ENCODE data around the gene SCARF2.
"Not testable (repeated sequence)": the region's sequence is repeated elsewhere in the genome, so short reads cannot be mapped to it uniquely, and the experiment has no call there.

Gene SCARF2

GRCh38 chr22:20413217-20414058, 24.2 kb downstream of the SCARF2 start:
- no peak overlapping the region for H3K9ac ChIP-seq (ENCODE audit: low read length)
- H3K27me3 ChIP-seq (ENCODE audit: control insufficient read depth in 1 of 2, insufficient read depth in 2 of 2, low read length in 2 of 2), result no peaks in the 10 kb centered on the region
- no peaks in the 10 kb centered on the region for H3K9me3 ChIP-seq (ENCODE audit: low read length)
- H3K4me1 ChIP-seq (ENCODE audit: insufficient read depth, low read length), result no peaks in the 10 kb centered on the region
- H3K36me3 ChIP-seq (ENCODE audit: insufficient read depth, low read length), result no peaks in the 10 kb centered on the region
- no peak overlapping the region for H3K27ac ChIP-seq (ENCODE audit: low read depth, low read length)
- no peak overlapping the region for H3K4me3 ChIP-seq (ENCODE audit: low read depth in 1 of 2, low read length in 2 of 2)

GRCh38 chr22:20412474-20413216, 25.0 kb downstream of the SCARF2 start:
- Histone ChIP-seq H3K27me3 (ENCODE audit: control insufficient read depth in 1 of 2, insufficient read depth in 2 of 2, low read length in 2 of 2) (no peaks in the 10 kb centered on the region), H3K4me1 (ENCODE audit: insufficient read depth, low read length) (no peaks in the 10 kb centered on the region), H3K9ac (ENCODE audit: low read length) (no peak overlapping the region), H3K4me3 (ENCODE audit: low read depth in 1 of 2, low read length in 2 of 2) (no peak overlapping the region), H3K36me3 (ENCODE audit: insufficient read depth, low read length) (no peaks in the 10 kb centered on the region), H3K27ac (ENCODE audit: low read depth, low read length) (no peak overlapping the region), H3K9me3 (ENCODE audit: low read length) (no peaks in the 10 kb centered on the region)

GRCh38 chr22:20409385-20409784, 28.2 kb downstream of the SCARF2 start:
- not testable (repeated sequence) for H3K9ac ChIP-seq (ENCODE audit: low read length); H3K27me3 ChIP-seq (ENCODE audit: control insufficient read depth in 1 of 2, insufficient read depth in 2 of 2, low read length in 2 of 2); H3K4me1 ChIP-seq (ENCODE audit: insufficient read depth, low read length); H3K4me3 ChIP-seq (ENCODE audit: low read depth in 1 of 2, low read length in 2 of 2); H3K27ac ChIP-seq (ENCODE audit: low read depth, low read length); H3K9me3 ChIP-seq (ENCODE audit: low read length)
- peaks cover 14% of the 10 kb centered on the region for H3K36me3 ChIP-seq (ENCODE audit: insufficient read depth, low read length)

- no peaks in the 10 kb centered on the region for H3K4me1 ChIP-seq (ENCODE audit: insufficient read depth, low read length)
- H3K9ac ChIP-seq (ENCODE audit: low read length), result no peak overlapping the region
- H3K27ac ChIP-seq (ENCODE audit: low read depth, low read length), result no peak overlapping the region
- no peak overlapping the region for H3K4me3 ChIP-seq (ENCODE audit: low read depth in 1 of 2, low read length in 2 of 2)
- H3K9me3 ChIP-seq (ENCODE audit: low read length), result no peaks in the 10 kb centered on the region
- peaks cover 19% of the 10 kb centered on the region for H3K36me3 ChIP-seq (ENCODE audit: insufficient read depth, low read length)
- H3K27me3 ChIP-seq (ENCODE audit: control insufficient read depth in 1 of 2, insufficient read depth in 2 of 2, low read length in 2 of 2), result no peaks in the 10 kb centered on the region
Measured at GRCh38 chr22:20408891-20409290, 28.7 kb downstream of the SCARF2 start.

GRCh38 chr22:20407829-20408228, 29.8 kb downstream of the SCARF2 start:
- Histone ChIP-seq H3K27ac (ENCODE audit: low read depth, low read length) (no peak overlapping the region), H3K27me3 (ENCODE audit: control insufficient read depth in 1 of 2, insufficient read depth in 2 of 2, low read length in 2 of 2) (no peaks in the 10 kb centered on the region), H3K9ac (ENCODE audit: low read length) (no peak overlapping the region), H3K36me3 (ENCODE audit: insufficient read depth, low read length) (peaks cover 29% of the 10 kb centered on the region), H3K4me3 (ENCODE audit: low read depth in 1 of 2, low read length in 2 of 2) (no peak overlapping the region), H3K9me3 (ENCODE audit: low read length) (no peaks in the 10 kb centered on the region), H3K4me1 (ENCODE audit: insufficient read depth, low read length) (no peaks in the 10 kb centered on the region)

GRCh38 chr22:20406686-20407408, 30.8 kb downstream of the SCARF2 start:
- Histone ChIP-seq H3K36me3 (ENCODE audit: insufficient read depth, low read length) (peaks cover 35% of the 10 kb centered on the region), H3K27me3 (ENCODE audit: control insufficient read depth in 1 of 2, insufficient read depth in 2 of 2, low read length in 2 of 2) (no peaks in the 10 kb centered on the region), H3K9me3 (ENCODE audit: low read length) (no peaks in the 10 kb centered on the region), H3K4me1 (ENCODE audit: insufficient read depth, low read length) (no peaks in the 10 kb centered on the region), H3K9ac (ENCODE audit: low read length) (no peak overlapping the region), H3K4me3 (ENCODE audit: low read depth in 1 of 2, low read length in 2 of 2) (no peak overlapping the region), H3K27ac (ENCODE audit: low read depth, low read length) (no peak overlapping the region)

GRCh38 chr22:20405931-20406685, 31.5 kb downstream of the SCARF2 start:
- Histone ChIP-seq H3K27ac (ENCODE audit: low read depth, low read length) (no peak overlapping the region), H3K9ac (ENCODE audit: low read length) (no peak overlapping the region), H3K9me3 (ENCODE audit: low read length) (no peaks in the 10 kb centered on the region), H3K27me3 (ENCODE audit: control insufficient read depth in 1 of 2, insufficient read depth in 2 of 2, low read length in 2 of 2) (no peaks in the 10 kb centered on the region), H3K4me3 (ENCODE audit: low read depth in 1 of 2, low read length in 2 of 2) (no peak overlapping the region), H3K4me1 (ENCODE audit: insufficient read depth, low read length) (no peaks in the 10 kb centered on the region), H3K36me3 (ENCODE audit: insufficient read depth, low read length) (peaks cover 42% of the 10 kb centered on the region)

GRCh38 chr22:20405291-20405930, 32.2 kb downstream of the SCARF2 start:
- no peaks in the 10 kb centered on the region for H3K4me1 ChIP-seq (ENCODE audit: insufficient read depth, low read length)
- H3K4me3 ChIP-seq (ENCODE audit: low read depth in 1 of 2, low read length in 2 of 2), result no peak overlapping the region
- H3K27ac ChIP-seq (ENCODE audit: low read depth, low read length), result no peak overlapping the region
- no peaks in the 10 kb centered on the region for H3K27me3 ChIP-seq (ENCODE audit: control insufficient read depth in 1 of 2, insufficient read depth in 2 of 2, low read length in 2 of 2)
- H3K9me3 ChIP-seq (ENCODE audit: low read length), result no peaks in the 10 kb centered on the region
- H3K9ac ChIP-seq (ENCODE audit: low read length), result no peak overlapping the region
- H3K36me3 ChIP-seq (ENCODE audit: insufficient read depth, low read length), result peaks cover 49% of the 10 kb centered on the region

GRCh38 chr22:20404881-20405280, 32.7 kb downstream of the SCARF2 start:
- H3K4me1 ChIP-seq (ENCODE audit: insufficient read depth, low read length), result no peaks in the 10 kb centered on the region
- no peak overlapping the region for H3K9ac ChIP-seq (ENCODE audit: low read length)
- H3K27me3 ChIP-seq (ENCODE audit: control insufficient read depth in 1 of 2, insufficient read depth in 2 of 2, low read length in 2 of 2), result no peaks in the 10 kb centered on the region
- no peak overlapping the region for H3K4me3 ChIP-seq (ENCODE audit: low read depth in 1 of 2, low read length in 2 of 2)
- H3K9me3 ChIP-seq (ENCODE audit: low read length), result no peaks in the 10 kb centered on the region
- no peak overlapping the region for H3K27ac ChIP-seq (ENCODE audit: low read depth, low read length)
- H3K36me3 ChIP-seq (ENCODE audit: insufficient read depth, low read length), result peaks cover 52% of the 10 kb centered on the region

GRCh38 chr22:20403779-20404140, 33.9 kb downstream of the SCARF2 start:
- H3K27ac ChIP-seq (ENCODE audit: low read depth, low read length), result no peak overlapping the region
- peaks cover 52% of the 10 kb centered on the region for H3K36me3 ChIP-seq (ENCODE audit: insufficient read depth, low read length)
- no peaks in the 10 kb centered on the region for H3K27me3 ChIP-seq (ENCODE audit: control insufficient read depth in 1 of 2, insufficient read depth in 2 of 2, low read length in 2 of 2)
- no peak overlapping the region for H3K9ac ChIP-seq (ENCODE audit: low read length)
- no peak overlapping the region for H3K4me3 ChIP-seq (ENCODE audit: low read depth in 1 of 2, low read length in 2 of 2)
- H3K9me3 ChIP-seq (ENCODE audit: low read length), result no peaks in the 10 kb centered on the region
- H3K4me1 ChIP-seq (ENCODE audit: insufficient read depth, low read length), result no peaks in the 10 kb centered on the region

Measured in muscle layer of colon (tissue), 2 donors.